Measurements from ENCODE around the gene EP400.

EP400 gene

DNA sequence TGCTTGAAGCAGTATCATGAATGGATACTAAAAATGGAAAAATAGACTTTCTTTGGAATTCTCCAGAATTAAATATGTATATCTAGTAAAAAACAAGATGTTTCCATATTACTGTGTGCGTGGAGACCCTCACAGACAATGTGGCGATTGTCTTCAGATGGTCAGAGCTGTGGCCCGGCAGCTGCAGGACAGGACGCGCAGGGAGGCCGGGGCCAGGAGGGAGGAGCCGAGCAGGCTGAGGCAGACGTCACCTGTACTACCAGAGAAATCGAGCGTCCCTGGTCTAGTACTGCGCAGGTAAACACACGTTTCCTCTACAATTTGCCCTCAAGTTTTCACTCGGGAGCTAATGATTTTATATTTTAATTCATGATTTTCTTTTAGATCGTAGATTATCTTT is 171.5 kb downstream of the EP400 start:
- TF ChIP-seq EZH2 (IDR thresholded peaks at IDR 0.05), result no peak
- no peak for TF ChIP-seq POLR2AphosphoS5 (IDR thresholded peaks at IDR 0.05; ENCODE audit: borderline replicate concordance, low read depth, low read length)
- TF ChIP-seq FOXP2 (optimal IDR thresholded peaks at IDR 0.05; ENCODE audit: control extremely low read depth, extremely low read length, insufficient read depth), result no peak
- Histone ChIP-seq H3K9me3 (ENCODE audit: low read depth, low read length) (no peaks in the 10 kb centered on the region), H3K36me3 (ENCODE audit: insufficient read depth, low read length) (peaks cover 7% of the 10 kb centered on the region; the same call in 1 of the 2 replicates), H3K27ac (no peak overlapping the region), H3K4me3 (no peak overlapping the region), H3K9ac (ENCODE audit: insufficient read length) (no peak overlapping the region)
- no peak for DNase-seq (ENCODE audit: low read depth, low spot score)

DNA sequence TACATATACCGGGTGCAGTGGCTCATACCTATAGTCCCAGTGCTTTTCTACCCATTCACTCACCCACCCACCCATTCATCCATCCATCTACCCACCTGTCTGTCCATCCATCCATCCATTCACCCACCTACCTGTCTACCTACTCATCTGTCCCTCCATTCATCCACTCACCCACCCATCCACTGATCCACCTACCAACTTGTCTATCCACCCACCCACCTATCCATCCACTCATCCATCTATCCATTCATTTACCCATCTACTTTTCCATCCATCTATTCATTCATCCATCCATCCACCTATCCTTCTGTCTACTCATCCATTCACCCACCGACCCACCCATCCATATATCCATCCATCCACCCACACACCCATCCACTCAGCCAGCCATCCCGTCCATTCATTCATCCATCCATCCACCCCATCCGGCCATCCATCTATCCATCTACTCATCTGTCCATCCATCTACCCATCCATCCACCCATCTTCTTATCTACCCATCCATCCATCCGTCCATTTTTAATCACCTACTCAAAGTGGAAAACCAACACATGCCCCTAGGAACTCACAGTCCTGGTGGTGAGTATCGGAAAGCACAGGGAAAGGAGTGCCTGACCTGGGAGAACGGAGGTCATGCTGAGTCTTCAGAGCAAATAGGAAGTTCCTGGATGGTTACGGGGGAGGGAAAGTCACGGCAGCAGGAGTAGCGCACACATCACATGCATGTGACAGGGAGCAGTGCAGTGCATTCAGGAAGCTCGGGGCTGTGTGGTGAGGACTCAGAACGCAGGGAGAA is 174.4 kb downstream of the EP400 start:
- H3K27ac ChIP-seq, result no peak overlapping the region
- peaks cover 26% of the 10 kb centered on the region; the same call in 1 of the 2 replicates for H3K36me3 ChIP-seq (ENCODE audit: insufficient read depth, low read length)
- no peak overlapping the region for H3K9ac ChIP-seq (ENCODE audit: insufficient read length)
- TF ChIP-seq POLR2AphosphoS5 (IDR thresholded peaks at IDR 0.05; ENCODE audit: borderline replicate concordance, low read depth, low read length) (no peak), FOXP2 (optimal IDR thresholded peaks at IDR 0.05; ENCODE audit: control extremely low read depth, extremely low read length, insufficient read depth) (no peak), EZH2 (IDR thresholded peaks at IDR 0.05) (no peak)
- no peak for DNase-seq (ENCODE audit: low read depth, low spot score)
- no peaks in the 10 kb centered on the region for H3K9me3 ChIP-seq (ENCODE audit: low read depth, low read length)
- no peak overlapping the region for H3K4me3 ChIP-seq

DNA sequence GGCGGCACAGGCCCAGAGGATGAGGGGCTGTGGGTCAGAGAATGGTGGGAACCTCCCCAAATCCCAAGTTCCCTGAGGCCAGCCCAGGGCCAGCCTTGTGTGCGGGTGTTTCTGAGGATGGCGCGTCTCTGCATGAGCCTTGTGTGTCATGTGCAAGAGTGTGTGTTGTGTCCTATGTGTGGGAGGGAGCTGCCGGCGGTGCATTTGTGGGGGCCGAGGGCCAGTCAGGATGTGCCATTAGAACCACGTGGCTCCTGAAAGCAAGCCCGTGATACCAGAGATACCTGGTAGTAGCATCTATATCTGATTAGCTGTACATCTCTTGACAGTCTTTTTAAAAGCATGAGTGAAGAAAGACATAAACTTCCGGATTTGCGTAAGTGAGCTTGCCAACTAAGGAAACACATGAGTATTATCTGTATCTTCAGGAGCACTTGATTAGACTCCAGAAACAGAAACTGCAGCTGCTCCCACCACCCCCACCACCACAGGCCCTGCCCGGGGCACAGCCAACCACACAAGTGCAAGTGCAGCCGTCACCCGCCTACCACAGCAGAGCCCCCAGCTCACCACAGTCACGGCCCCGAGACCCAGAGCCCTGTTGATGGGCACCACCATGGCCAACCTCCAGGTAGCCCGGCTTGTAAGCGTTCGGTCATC is 175.2 kb downstream of the EP400 start:
- no peak overlapping the region for H3K27ac ChIP-seq
- no peak overlapping the region for H3K9ac ChIP-seq (ENCODE audit: insufficient read length)
- DNase-seq (ENCODE audit: low read depth, low spot score), result no peak
- H3K9me3 ChIP-seq (ENCODE audit: low read depth, low read length), result no peaks in the 10 kb centered on the region
- no peak for TF ChIP-seq FOXP2 (optimal IDR thresholded peaks at IDR 0.05; ENCODE audit: control extremely low read depth, extremely low read length, insufficient read depth)
- TF ChIP-seq POLR2AphosphoS5 (IDR thresholded peaks at IDR 0.05; ENCODE audit: borderline replicate concordance, low read depth, low read length), result no peak
- TF ChIP-seq EZH2 (IDR thresholded peaks at IDR 0.05), result no peak
- no peak overlapping the region for H3K4me3 ChIP-seq
- peaks cover 26% of the 10 kb centered on the region; the same call in 1 of the 2 replicates for H3K36me3 ChIP-seq (ENCODE audit: insufficient read depth, low read length)

DNA sequence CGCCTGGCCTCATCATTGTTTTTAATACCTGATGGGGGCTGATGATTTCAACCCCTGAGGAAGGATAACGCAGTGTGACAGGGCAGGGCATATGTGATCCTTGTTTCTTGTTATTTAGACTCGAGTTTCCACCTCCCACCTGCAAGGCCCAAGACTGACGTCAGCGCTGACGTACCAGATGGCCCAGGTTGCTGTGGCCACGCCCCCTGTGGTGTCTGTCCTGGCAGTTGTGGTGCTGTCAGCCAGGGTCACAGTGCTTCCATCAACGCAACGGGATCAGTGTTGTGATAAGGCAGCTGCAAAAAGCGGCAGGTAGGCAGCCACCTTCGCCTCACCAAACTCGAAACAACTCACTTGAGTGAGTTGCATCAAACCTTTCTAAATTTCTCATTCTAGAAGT is 176.0 kb downstream of the EP400 start:
- Histone ChIP-seq H3K4me3 (no peak overlapping the region), H3K9ac (ENCODE audit: insufficient read length) (no peak overlapping the region), H3K27ac (no peak overlapping the region), H3K9me3 (ENCODE audit: low read depth, low read length) (no peaks in the 10 kb centered on the region), H3K36me3 (ENCODE audit: insufficient read depth, low read length) (peaks cover 26% of the 10 kb centered on the region; the same call in 1 of the 2 replicates)
- TF ChIP-seq EZH2 (IDR thresholded peaks at IDR 0.05), result no peak
- TF ChIP-seq POLR2AphosphoS5 (IDR thresholded peaks at IDR 0.05; ENCODE audit: borderline replicate concordance, low read depth, low read length), result no peak
- TF ChIP-seq FOXP2 (optimal IDR thresholded peaks at IDR 0.05; ENCODE audit: control extremely low read depth, extremely low read length, insufficient read depth), result no peak
- DNase-seq (ENCODE audit: low read depth, low spot score), result no peak

DNA sequence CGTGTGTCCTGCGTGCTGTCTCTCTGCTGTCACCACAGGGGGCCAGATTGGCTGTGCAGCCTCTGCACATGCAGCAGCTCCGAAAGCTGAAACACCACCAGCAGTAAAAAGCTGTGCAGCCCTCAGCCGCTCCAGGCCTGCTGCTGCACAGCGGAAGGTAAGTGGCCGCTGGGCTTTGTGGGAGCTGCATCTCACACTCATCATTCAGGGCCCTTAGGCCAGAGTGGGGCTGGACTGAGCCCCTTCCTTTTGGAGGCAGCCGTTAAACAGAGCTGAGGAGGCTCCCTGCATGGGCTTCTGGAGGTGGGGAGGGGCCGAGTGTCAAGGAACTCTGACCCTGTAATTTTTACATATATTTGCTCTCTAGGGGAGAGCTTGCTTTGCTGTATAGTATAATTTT is 177.3 kb downstream of the EP400 start:
- DNase-seq (ENCODE audit: low read depth, low spot score), result no peak
- H3K9ac ChIP-seq (ENCODE audit: insufficient read length), result no peak overlapping the region
- H3K9me3 ChIP-seq (ENCODE audit: low read depth, low read length), result no peaks in the 10 kb centered on the region
- H3K27ac ChIP-seq, result no peak overlapping the region
- peaks cover 26% of the 10 kb centered on the region; the same call in 1 of the 2 replicates for H3K36me3 ChIP-seq (ENCODE audit: insufficient read depth, low read length)
- TF ChIP-seq FOXP2 (optimal IDR thresholded peaks at IDR 0.05; ENCODE audit: control extremely low read depth, extremely low read length, insufficient read depth) (no peak), POLR2AphosphoS5 (IDR thresholded peaks at IDR 0.05; ENCODE audit: borderline replicate concordance, low read depth, low read length) (no peak), EZH2 (IDR thresholded peaks at IDR 0.05) (no peak)
- no peak overlapping the region for H3K4me3 ChIP-seq

DNA sequence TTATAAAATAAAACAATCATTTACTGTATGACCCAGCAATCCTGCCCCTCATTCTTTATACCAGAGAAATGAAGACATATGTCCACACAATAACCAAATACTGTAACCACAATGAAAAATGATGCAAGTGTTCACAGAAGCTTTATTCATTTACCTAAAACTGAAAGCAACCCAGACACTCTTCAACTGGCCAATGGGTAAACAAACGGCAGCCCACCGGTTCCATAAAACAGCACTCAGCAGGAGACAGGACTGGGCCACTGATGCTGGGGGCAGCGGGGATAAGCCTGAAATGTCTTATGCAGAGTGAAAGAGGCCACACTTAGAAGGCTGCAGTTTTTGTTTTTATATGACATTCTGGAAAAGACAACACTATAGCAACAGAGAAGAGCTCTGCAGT is 179.3 kb downstream of the EP400 start:
- Histone ChIP-seq H3K4me3 (no peak overlapping the region), H3K36me3 (ENCODE audit: insufficient read depth, low read length) (peaks cover 26% of the 10 kb centered on the region; the same call in 1 of the 2 replicates), H3K9me3 (ENCODE audit: low read depth, low read length) (no peaks in the 10 kb centered on the region), H3K9ac (ENCODE audit: insufficient read length) (no peak overlapping the region), H3K27ac (no peak overlapping the region)
- no peak for TF ChIP-seq EZH2 (IDR thresholded peaks at IDR 0.05)
- TF ChIP-seq POLR2AphosphoS5 (IDR thresholded peaks at IDR 0.05; ENCODE audit: borderline replicate concordance, low read depth, low read length), result no peak
- TF ChIP-seq FOXP2 (optimal IDR thresholded peaks at IDR 0.05; ENCODE audit: control extremely low read depth, extremely low read length, insufficient read depth), result no peak
- no peak for DNase-seq (ENCODE audit: low read depth, low spot score)

DNA sequence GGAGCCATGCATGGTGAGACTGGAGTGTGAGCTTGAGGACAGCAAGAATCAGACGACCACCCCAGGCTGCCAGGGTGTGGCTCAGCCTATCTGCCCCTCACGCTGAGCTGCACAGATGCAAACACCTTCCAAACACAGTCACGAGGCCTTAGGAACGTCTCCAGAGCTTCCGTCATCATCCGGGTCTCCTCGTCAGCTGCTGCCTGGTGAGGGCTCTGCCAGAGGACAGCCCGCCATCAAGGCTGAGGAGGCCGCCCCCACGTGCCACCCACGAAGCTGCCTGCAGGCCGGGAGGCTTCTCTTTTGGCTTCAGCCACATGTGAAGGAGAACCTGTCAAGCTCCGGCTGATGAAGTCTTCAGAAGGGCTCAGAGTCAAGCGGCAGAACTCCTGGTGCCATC is 180.9 kb downstream of the EP400 start:
- Histone ChIP-seq H3K9ac (ENCODE audit: insufficient read length) (no peak overlapping the region), H3K9me3 (ENCODE audit: low read depth, low read length) (no peaks in the 10 kb centered on the region), H3K36me3 (ENCODE audit: insufficient read depth, low read length) (peaks cover 25% of the 10 kb centered on the region; the same call in 1 of the 2 replicates), H3K4me3 (no peak overlapping the region), H3K27ac (no peak overlapping the region)
- DNase-seq (ENCODE audit: low read depth, low spot score), result no peak
- TF ChIP-seq EZH2 (IDR thresholded peaks at IDR 0.05) (no peak), POLR2AphosphoS5 (IDR thresholded peaks at IDR 0.05; ENCODE audit: borderline replicate concordance, low read depth, low read length) (0 out of 2 replicates have a peak, but pooled peaks have one; percentile 2)

Measured in SK-N-MC (cell line).